Hepatocyte (in vitro differentiated cells): Measurements from ENCODE around the gene FBXO44.

Source experiments
- EZH2 ChIP-seq: fragments of 200-600 bp; sonication (generic); IDR thresholded peaks from 2 replicates; pipeline ENCODE4 v1.6.1; 2016; ENCODE audit warnings: antibody characterized with exemption, mild to moderate bottlenecking, borderline replicate concordance
- EZH2phosphoT487 ChIP-seq: fragments of 200-600 bp; sonication (generic); IDR thresholded peaks from one replicate; pipeline ENCODE4 v1.6.1; 2018; ENCODE audit warnings: antibody characterized with exemption, mild to moderate bottlenecking, low read depth, moderate library complexity; ENCODE audit not compliant: unreplicated experiment, severe bottlenecking
- TF ChIP-seq, protein P1 (sequence below): fragments of 200-600 bp; sonication (generic); IDR thresholded peaks from 2 replicates; pipeline ENCODE4 v1.5.1; 2016; ENCODE audit warnings: antibody characterized with exemption, mild to moderate bottlenecking; ENCODE audit not compliant: poor library complexity

- TF ChIP-seq, protein P1, sequence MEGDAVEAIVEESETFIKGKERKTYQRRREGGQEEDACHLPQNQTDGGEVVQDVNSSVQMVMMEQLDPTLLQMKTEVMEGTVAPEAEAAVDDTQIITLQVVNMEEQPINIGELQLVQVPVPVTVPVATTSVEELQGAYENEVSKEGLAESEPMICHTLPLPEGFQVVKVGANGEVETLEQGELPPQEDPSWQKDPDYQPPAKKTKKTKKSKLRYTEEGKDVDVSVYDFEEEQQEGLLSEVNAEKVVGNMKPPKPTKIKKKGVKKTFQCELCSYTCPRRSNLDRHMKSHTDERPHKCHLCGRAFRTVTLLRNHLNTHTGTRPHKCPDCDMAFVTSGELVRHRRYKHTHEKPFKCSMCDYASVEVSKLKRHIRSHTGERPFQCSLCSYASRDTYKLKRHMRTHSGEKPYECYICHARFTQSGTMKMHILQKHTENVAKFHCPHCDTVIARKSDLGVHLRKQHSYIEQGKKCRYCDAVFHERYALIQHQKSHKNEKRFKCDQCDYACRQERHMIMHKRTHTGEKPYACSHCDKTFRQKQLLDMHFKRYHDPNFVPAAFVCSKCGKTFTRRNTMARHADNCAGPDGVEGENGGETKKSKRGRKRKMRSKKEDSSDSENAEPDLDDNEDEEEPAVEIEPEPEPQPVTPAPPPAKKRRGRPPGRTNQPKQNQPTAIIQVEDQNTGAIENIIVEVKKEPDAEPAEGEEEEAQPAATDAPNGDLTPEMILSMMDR: no peak
- TF ChIP-seq EZH2 (no peak), EZH2phosphoT487 (no peak)
These were observed 5.9 kb upstream of the FBXO44 start for GRCh38 chr1:11648732-11649158.
